ENCODE results near the gene NUDT4. TPM values are rescaled to one million over a fixed set of nuclear protein-coding genes. Genes with fewer than 3 reads are reported as not detected.

The NUDT4 gene
- total and polyA plus RNA-seq, 10 of the 15 experiments (the other 5 are each of a cell fraction or from before 2014, with no cell fraction given): 26.6 to 91.6 (median 63.1) TPM

DNA sequence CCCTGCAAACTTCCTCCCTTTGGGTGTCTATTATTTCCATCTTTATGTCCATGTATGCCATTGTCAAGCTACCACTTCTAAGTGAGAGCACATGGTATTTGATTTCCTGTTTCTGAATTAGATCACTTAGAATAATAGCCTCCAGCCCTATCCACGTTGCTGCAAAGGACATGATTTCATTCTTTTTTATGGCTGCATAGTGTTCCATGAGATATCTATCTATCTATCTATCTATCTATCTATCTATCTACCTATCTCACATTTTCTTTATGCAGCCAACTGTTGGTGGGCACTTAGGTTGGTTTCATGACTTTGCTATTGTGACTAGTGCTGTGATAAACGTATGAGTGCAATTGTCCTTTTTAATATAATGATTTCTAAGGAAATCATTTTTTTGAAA lies 78.4 kb downstream of the NUDT4 start (continued):
- TF ChIP-seq, protein P1, sequence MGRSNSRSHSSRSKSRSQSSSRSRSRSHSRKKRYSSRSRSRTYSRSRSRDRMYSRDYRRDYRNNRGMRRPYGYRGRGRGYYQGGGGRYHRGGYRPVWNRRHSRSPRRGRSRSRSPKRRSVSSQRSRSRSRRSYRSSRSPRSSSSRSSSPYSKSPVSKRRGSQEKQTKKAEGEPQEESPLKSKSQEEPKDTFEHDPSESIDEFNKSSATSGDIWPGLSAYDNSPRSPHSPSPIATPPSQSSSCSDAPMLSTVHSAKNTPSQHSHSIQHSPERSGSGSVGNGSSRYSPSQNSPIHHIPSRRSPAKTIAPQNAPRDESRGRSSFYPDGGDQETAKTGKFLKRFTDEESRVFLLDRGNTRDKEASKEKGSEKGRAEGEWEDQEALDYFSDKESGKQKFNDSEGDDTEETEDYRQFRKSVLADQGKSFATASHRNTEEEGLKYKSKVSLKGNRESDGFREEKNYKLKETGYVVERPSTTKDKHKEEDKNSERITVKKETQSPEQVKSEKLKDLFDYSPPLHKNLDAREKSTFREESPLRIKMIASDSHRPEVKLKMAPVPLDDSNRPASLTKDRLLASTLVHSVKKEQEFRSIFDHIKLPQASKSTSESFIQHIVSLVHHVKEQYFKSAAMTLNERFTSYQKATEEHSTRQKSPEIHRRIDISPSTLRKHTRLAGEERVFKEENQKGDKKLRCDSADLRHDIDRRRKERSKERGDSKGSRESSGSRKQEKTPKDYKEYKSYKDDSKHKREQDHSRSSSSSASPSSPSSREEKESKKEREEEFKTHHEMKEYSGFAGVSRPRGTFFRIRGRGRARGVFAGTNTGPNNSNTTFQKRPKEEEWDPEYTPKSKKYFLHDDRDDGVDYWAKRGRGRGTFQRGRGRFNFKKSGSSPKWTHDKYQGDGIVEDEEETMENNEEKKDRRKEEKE (IDR thresholded peaks at IDR 0.05): no peak
- TF ChIP-seq STAT1 (conservative IDR thresholded peaks at IDR 0.05): no peak
- no peak for TF ChIP-seq NFIC (IDR thresholded peaks at IDR 0.05; ENCODE audit: low read depth, low read length)

Other genes with a start within 250 kb of the NUDT4 start
- gene UBE2N, start 64.0 kb downstream of the NUDT4 start, total RNA-seq (2014; rRNA removed): 316 and 345 TPM in 2 replicates
- gene UBE2N, start 64.0 kb downstream of the NUDT4 start, total RNA-seq (2014; rRNA removed; fragmentation: Illumina TruSeq; extraction: Trizol): 301 and 306 TPM in 2 replicates
- 242 and 243 TPM in 2 replicates for gene UBE2N, start 64.0 kb downstream of the NUDT4 start, total RNA-seq (2021)
- 312 and 365 TPM in 2 replicates for gene UBE2N, start 64.0 kb downstream of the NUDT4 start, polyA plus RNA-seq (2011; rRNA removed)
- 394 and 481 TPM in 2 replicates for gene UBE2N, start 64.0 kb downstream of the NUDT4 start, polyA plus RNA-seq (2014; fragmentation: Illumina TruSeq; extraction: Trizol)
- 100 to 1,000 TPM; 699 to 945 TPM for gene UBE2N, start 64.0 kb downstream of the NUDT4 start, polyA plus RNA-seq (2014; fragmentation: Nextera tagmentation; extraction: Ambion mirVana)
- gene UBE2N, start 64.0 kb downstream of the NUDT4 start, polyA plus RNA-seq (2014; rRNA removed): 492 and 503 TPM in 2 replicates
- 100 to 1,000 TPM; 522 to 545 TPM for gene UBE2N, start 64.0 kb downstream of the NUDT4 start, polyA plus RNA-seq (2016; fragmentation: Nextera tagmentation; extraction: Ambion mirVana)
- 65.1 and 84.1 TPM in 2 replicates for gene MRPL42, start 89.6 kb downstream of the NUDT4 start, total RNA-seq (2014; rRNA removed)
- 78.1 and 82.3 TPM in 2 replicates for gene MRPL42, start 89.6 kb downstream of the NUDT4 start, total RNA-seq (2014; rRNA removed; fragmentation: Illumina TruSeq; extraction: Trizol)
- 77.9 and 81.0 TPM in 2 replicates for gene MRPL42, start 89.6 kb downstream of the NUDT4 start, total RNA-seq (2021)
- gene MRPL42, start 89.6 kb downstream of the NUDT4 start, polyA plus RNA-seq (2011; rRNA removed): 132 and 211 TPM in 2 replicates
- 120 and 147 TPM in 2 replicates for gene MRPL42, start 89.6 kb downstream of the NUDT4 start, polyA plus RNA-seq (2014; fragmentation: Illumina TruSeq; extraction: Trizol)
- gene MRPL42, start 89.6 kb downstream of the NUDT4 start, polyA plus RNA-seq (2014; fragmentation: Nextera tagmentation; extraction: Ambion mirVana): 100 to 1,000 TPM; 281 to 427 TPM
- 55.0 and 87.6 TPM in 2 replicates for gene MRPL42, start 89.6 kb downstream of the NUDT4 start, polyA plus RNA-seq (2014; rRNA removed)
- 100 to 1,000 TPM; 174 to 181 TPM for gene MRPL42, start 89.6 kb downstream of the NUDT4 start, polyA plus RNA-seq (2016; fragmentation: Nextera tagmentation; extraction: Ambion mirVana)
- 8.0 and 16.0 TPM in 2 replicates for gene SOCS2, start 194.8 kb downstream of the NUDT4 start, total RNA-seq (2014; rRNA removed)
- 9.7 and 10.1 TPM in 2 replicates for gene SOCS2, start 194.8 kb downstream of the NUDT4 start, total RNA-seq (2014; rRNA removed; fragmentation: Illumina TruSeq; extraction: Trizol)
- 8.5 and 9.4 TPM in 2 replicates for gene SOCS2, start 194.8 kb downstream of the NUDT4 start, total RNA-seq (2021)
- gene SOCS2, start 194.8 kb downstream of the NUDT4 start, polyA plus RNA-seq (2011; rRNA removed): 2.6 and 3.5 TPM in 2 replicates
- 12.0 and 18.8 TPM in 2 replicates for gene SOCS2, start 194.8 kb downstream of the NUDT4 start, polyA plus RNA-seq (2014; fragmentation: Illumina TruSeq; extraction: Trizol)
- gene SOCS2, start 194.8 kb downstream of the NUDT4 start, polyA plus RNA-seq (2014; fragmentation: Nextera tagmentation; extraction: Ambion mirVana): 1 to 10 TPM; 3.7 TPM
- 11.5 and 12.7 TPM in 2 replicates for gene SOCS2, start 194.8 kb downstream of the NUDT4 start, polyA plus RNA-seq (2014; rRNA removed)
- gene SOCS2, start 194.8 kb downstream of the NUDT4 start, polyA plus RNA-seq (2016; fragmentation: Nextera tagmentation; extraction: Ambion mirVana): 1 to 10 TPM; 5.1 to 6.5 TPM

Data from GM12878 (cell line).